ENCODE results near the gene RHBDF2. TPM values are rescaled to one million over a fixed set of nuclear protein-coding genes. Genes with fewer than 3 reads are reported as not detected.

RHBDF2 gene
- total and polyA plus RNA-seq, 4 donors = 20.1 to 116 (median 39.6) TPM

GRCh38 chr17:76434870-76435269 lies 66.4 kb downstream of the RHBDF2 start:
- H3K27me3 ChIP-seq (ENCODE audit: control insufficient read depth in 3 of 3, insufficient read depth in 3 of 3, low read length in 2 of 3) = no peaks in the 10 kb centered on the region
- no peak for TF ChIP-seq CTCF (IDR thresholded peaks at IDR 0.05; ENCODE audit: control extremely low read depth, extremely low read depth)
- 93 to 98% methylated on average over 7 of the region's 7 CpGs for WGBS, 2 donors
- no peak overlapping the region for H3K27ac ChIP-seq (ENCODE audit: low read depth in 1 of 2, low read length in 1 of 2)
- H3K4me1 ChIP-seq (ENCODE audit: control insufficient read depth in 5 of 5, insufficient read depth in 5 of 5, low read length in 5 of 5) = peaks cover 0 to 22% (median 5%) of the 10 kb centered on the region in 5 donors
- DNase-seq (no peak), ATAC-seq (ENCODE audit: insufficient read depth, low FRiP score) (no peak)
- H3K9ac ChIP-seq (ENCODE audit: insufficient read depth in 1 of 2, low read length in 2 of 2) = no peak overlapping the region
- no peaks in the 10 kb centered on the region for H3K9me3 ChIP-seq (ENCODE audit: control insufficient read depth in 4 of 4, insufficient read depth in 3 of 4, low read length in 3 of 4)
- no peak overlapping the region for H3K4me3 ChIP-seq
- no peaks in the 10 kb centered on the region for H3K36me3 ChIP-seq (ENCODE audit: control insufficient read depth in 4 of 4, insufficient read depth in 4 of 4, low read length in 4 of 4)

GRCh38 chr17:76433693-76434092 lies 67.5 kb downstream of the RHBDF2 start:
- no peak for ATAC-seq (ENCODE audit: insufficient read depth, low FRiP score)
- H3K9me3 ChIP-seq (ENCODE audit: control insufficient read depth in 4 of 4, insufficient read depth in 3 of 4, low read length in 3 of 4) = no peaks in the 10 kb centered on the region
- no peak overlapping the region for H3K9ac ChIP-seq (ENCODE audit: insufficient read depth in 1 of 2, low read length in 2 of 2)
- H3K27ac ChIP-seq (ENCODE audit: low read depth in 1 of 2, low read length in 1 of 2) = no peak overlapping the region
- H3K27me3 ChIP-seq (ENCODE audit: control insufficient read depth in 3 of 3, insufficient read depth in 3 of 3, low read length in 2 of 3) = no peaks in the 10 kb centered on the region
- peaks cover 0 to 20% (median 7%) of the 10 kb centered on the region in 5 donors for H3K4me1 ChIP-seq (ENCODE audit: control insufficient read depth in 5 of 5, insufficient read depth in 5 of 5, low read length in 5 of 5)
- H3K36me3 ChIP-seq (ENCODE audit: control insufficient read depth in 4 of 4, insufficient read depth in 4 of 4, low read length in 4 of 4) = no peaks in the 10 kb centered on the region
- TF ChIP-seq CTCF (IDR thresholded peaks at IDR 0.05; ENCODE audit: control extremely low read depth, extremely low read depth) = no peak
- 97 to 98% methylated on average over 9 of the region's 9 CpGs for WGBS, 2 donors
- no peak overlapping the region for H3K4me3 ChIP-seq
- no peak for DNase-seq

GRCh38 chr17:76432712-76433336 lies 68.4 kb downstream of the RHBDF2 start:
- Histone ChIP-seq H3K27me3 (ENCODE audit: control insufficient read depth in 3 of 3, insufficient read depth in 3 of 3, low read length in 2 of 3) (no peaks in the 10 kb centered on the region), H3K36me3 (ENCODE audit: control insufficient read depth in 4 of 4, insufficient read depth in 4 of 4, low read length in 4 of 4) (no peaks in the 10 kb centered on the region), H3K4me1 (ENCODE audit: control insufficient read depth in 5 of 5, insufficient read depth in 5 of 5, low read length in 5 of 5) (peaks cover 3 to 21% (median 6%) of the 10 kb centered on the region in 5 donors), H3K4me3 (no peak overlapping the region), H3K9ac (ENCODE audit: insufficient read depth in 1 of 2, low read length in 2 of 2) (no peak overlapping the region), H3K9me3 (ENCODE audit: control insufficient read depth in 4 of 4, insufficient read depth in 3 of 4, low read length in 3 of 4) (no peaks in the 10 kb centered on the region), H3K27ac (ENCODE audit: low read depth in 1 of 2, low read length in 1 of 2) (peak overlapping the region in 1 of 2 donors; percentile 39)
- DNase-seq (no peak), ATAC-seq (ENCODE audit: insufficient read depth, low FRiP score) (no peak)
- TF ChIP-seq CTCF (IDR thresholded peaks at IDR 0.05; ENCODE audit: control extremely low read depth, extremely low read depth) = no peak
- 84 to 89% methylated on average over 3 of the region's 3 CpGs for WGBS, 2 donors

GRCh38 chr17:76432004-76432403 lies 69.2 kb downstream of the RHBDF2 start:
- Histone ChIP-seq H3K27ac (ENCODE audit: low read depth in 1 of 2, low read length in 1 of 2) (peak overlapping the region in 1 of 2 donors; percentile 60), H3K27me3 (ENCODE audit: control insufficient read depth in 3 of 3, insufficient read depth in 3 of 3, low read length in 2 of 3) (no peaks in the 10 kb centered on the region), H3K4me1 (ENCODE audit: control insufficient read depth in 5 of 5, insufficient read depth in 5 of 5, low read length in 5 of 5) (peaks cover 4 to 28% (median 7%) of the 10 kb centered on the region in 5 donors), H3K36me3 (ENCODE audit: control insufficient read depth in 4 of 4, insufficient read depth in 4 of 4, low read length in 4 of 4) (no peaks in the 10 kb centered on the region), H3K9ac (ENCODE audit: insufficient read depth in 1 of 2, low read length in 2 of 2) (no peak overlapping the region), H3K4me3 (no peak overlapping the region), H3K9me3 (ENCODE audit: control insufficient read depth in 4 of 4, insufficient read depth in 3 of 4, low read length in 3 of 4) (no peaks in the 10 kb centered on the region)
- DNase-seq = no peak
- no peak for TF ChIP-seq CTCF (IDR thresholded peaks at IDR 0.05; ENCODE audit: control extremely low read depth, extremely low read depth)
- ATAC-seq (ENCODE audit: insufficient read depth, low FRiP score) = no peak
- 71 to 85% methylated on average over 6 of the region's 6 CpGs for WGBS, 2 donors

Measured in lung (tissue), 12 donors.